H1 (cell line): Measurements from ENCODE around the gene TRIM56. TPM values are rescaled to one million over a fixed set of nuclear protein-coding genes. Genes with fewer than 3 reads are reported as not detected.
A peak's percentile ranks its signal among the peaks of the same experiment; 100 is the strongest.

Source experiments
- CTCF ChIA-PET: fragments of 300-600 bp; sonication (Branson Sonifier 250); formaldehyde crosslinking; loops from one replicate; lab custom pipeline; 2021; ENCODE audit not compliant: partially characterized antibody; lab: Charles Lee
- POLR2A ChIA-PET: fragments of 300-600 bp; sonication (Branson Sonifier 250); formaldehyde crosslinking; loops from one replicate; lab custom pipeline; 2021; ENCODE audit warnings: inconsistent platforms; ENCODE audit not compliant: partially characterized antibody; lab: Charles Lee
- DNase-seq, 2 experiments: peaks; one replicate each; pipeline versions ENCODE4 v3.0.0 to v3.0.0-alpha.2; 2010 to 2022; ENCODE audit warnings: low spot score in 2 of 2, low read depth in 1 of 2, mixed read lengths in 1 of 2
- FAIRE-seq: peaks from 2 replicates; lab custom pipeline; 2011; peaks lifted over from hg19 to GRCh38; lab: Jason Lieb, UNC
- H2AFZ ChIP-seq: 2 replicates; pipeline ENCODE4 v1.8.1; 2012; ENCODE audit warnings: low read length, inconsistent platforms
- H2AK5ac ChIP-seq: 2 replicates; pipeline ENCODE4 v1.6.1; 2013; ENCODE audit warnings: low read depth, low read length
- H2BK120ac ChIP-seq: replicated peaks from 2 replicates; pipeline ENCODE3; 2013; ENCODE audit warnings: low read depth, low read length, inconsistent platforms
- H2BK12ac ChIP-seq: 2 replicates; pipeline ENCODE4 v1.6.1; 2013; ENCODE audit warnings: low read depth, low read length
- H2BK15ac ChIP-seq: 2 replicates; pipeline ENCODE4 v1.6.1; 2013; ENCODE audit warnings: low read length
- H2BK20ac ChIP-seq: 2 replicates; pipeline ENCODE4 v1.6.1; 2013; ENCODE audit warnings: low read length
- H2BK5ac ChIP-seq: 2 replicates; pipeline ENCODE4 v1.6.1; 2013; ENCODE audit warnings: low read depth, low read length
- H3K14ac ChIP-seq: 2 replicates; pipeline ENCODE4 v1.6.1; 2013; ENCODE audit warnings: inconsistent platforms; ENCODE audit not compliant: insufficient read length
- H3K18ac ChIP-seq: 2 replicates; pipeline ENCODE4 v1.6.1; 2013; ENCODE audit warnings: low read length; ENCODE audit errors: extremely low read depth
- H3K23ac ChIP-seq: 2 replicates; pipeline ENCODE4 v1.6.1; 2013; ENCODE audit warnings: inconsistent platforms; ENCODE audit not compliant: insufficient read length
- H3K23me2 ChIP-seq: 2 replicates; pipeline ENCODE4 v1.6.1; 2013; ENCODE audit warnings: low read depth, low read length
- H3K27ac ChIP-seq: 2 replicates; pipeline ENCODE4 v1.6.1; 2011; ENCODE audit warnings: low read depth, low read length, inconsistent platforms
- H3K27me3 ChIP-seq, 4 experiments: replicated peaks in 1 of 4; 1 replicate in 1 of 4; 2 replicates in 3 of 4; pipeline versions ENCODE4 v1.6.1 to v1.8.1; 2011 to 2013; ENCODE audit warnings: low read length in 3 of 4, mild to moderate bottlenecking in 3 of 4, inconsistent platforms in 2 of 4, mixed read lengths in 2 of 4, moderate library complexity in 1 of 4; ENCODE audit not compliant: control insufficient read depth in 3 of 4, insufficient read depth in 3 of 4; ENCODE audit errors: extremely low read depth in 1 of 4
- H3K36me3 ChIP-seq, 4 experiments: 2 replicates each; pipeline versions ENCODE4 v1.6.1 to v1.8.1; 2011 to 2013; ENCODE audit warnings: mild to moderate bottlenecking in 4 of 4, low read length in 3 of 4, moderate library complexity in 2 of 4, control low read depth in 1 of 4, inconsistent platforms in 1 of 4; ENCODE audit not compliant: insufficient read depth in 4 of 4, control insufficient read depth in 2 of 4
- H3K4ac ChIP-seq: replicated peaks from 2 replicates; pipeline ENCODE3; 2013; ENCODE audit warnings: low read length, low read depth, mixed read lengths, inconsistent platforms; ENCODE audit not compliant: insufficient read length
- H3K4me1 ChIP-seq, 4 experiments: replicated peaks in 1 of 4; 1 replicate in 1 of 4; 2 replicates in 3 of 4; pipeline versions ENCODE4 v1.6.1 to v1.8.1; 2011 to 2013; ENCODE audit warnings: low read length in 3 of 4, inconsistent platforms in 2 of 4, mixed read lengths in 1 of 4; ENCODE audit not compliant: insufficient read depth in 4 of 4, control insufficient read depth in 3 of 4
- H3K4me2 ChIP-seq, 2 experiments: 2 replicates each; pipeline versions ENCODE4 v1.6.1 to v1.8.1; 2011 to 2013; ENCODE audit warnings: low read depth in 2 of 2, low read length in 2 of 2, control low read depth in 1 of 2, inconsistent platforms in 1 of 2, mild to moderate bottlenecking in 1 of 2; ENCODE audit not compliant: insufficient read depth in 1 of 2
- H3K4me3 ChIP-seq, 4 experiments: fragments of 200-600, 300-600 bp in 1 of 4; sonication (generic), shearing (Covaris generic), sonication (Bioruptor Twin) in 1 of 4; 2 replicates each; pipeline versions ENCODE4 v1.5.1 to v1.8.1; 2011 to 2016; ENCODE audit warnings: low read length in 4 of 4, low read depth in 3 of 4, control low read depth in 2 of 4, inconsistent platforms in 2 of 4, mild to moderate bottlenecking in 2 of 4, mixed read lengths in 1 of 4, moderate library complexity in 1 of 4; ENCODE audit not compliant: insufficient read depth in 2 of 4; ENCODE audit errors: extremely low read depth in 1 of 4
- H3K56ac ChIP-seq: replicated peaks from 2 replicates; pipeline ENCODE3; 2013; ENCODE audit warnings: low read depth, mild to moderate bottlenecking, mixed read lengths, low read length, inconsistent platforms; ENCODE audit not compliant: insufficient read length
- H3K79me1 ChIP-seq: 2 replicates; pipeline ENCODE4 v1.6.1; 2013; ENCODE audit warnings: low read depth, low read length, control low read depth
- H3K79me2 ChIP-seq, 2 experiments: 2 replicates each; pipeline versions ENCODE4 v1.6.1 to v1.8.1; 2012 to 2013; ENCODE audit warnings: low read length in 2 of 2, mild to moderate bottlenecking in 2 of 2, inconsistent platforms in 1 of 2; ENCODE audit not compliant: insufficient read depth in 2 of 2, control insufficient read depth in 1 of 2
- H3K9ac ChIP-seq, 4 experiments: replicated peaks in 1 of 4; 1 replicate in 1 of 4; 2 replicates in 3 of 4; pipeline versions ENCODE4 v1.6.1 to v1.8.1; 2011 to 2013; ENCODE audit warnings: low read depth in 3 of 4, low read length in 3 of 4, control low read depth in 2 of 4, mild to moderate bottlenecking in 2 of 4, moderate library complexity in 2 of 4, inconsistent platforms in 1 of 4; ENCODE audit errors: extremely low read depth in 1 of 4
- H3K9me3 ChIP-seq, 2 experiments: 2 replicates each; pipeline versions ENCODE4 v1.6.1 to v1.8.1; 2012 to 2013; ENCODE audit warnings: mild to moderate bottlenecking in 2 of 2, moderate library complexity in 2 of 2, control low read depth in 1 of 2, inconsistent platforms in 1 of 2, low read depth in 1 of 2, low read length in 1 of 2, mixed read lengths in 1 of 2; ENCODE audit not compliant: insufficient read depth in 2 of 2
- H4K20me1 ChIP-seq, 2 experiments: replicated peaks in 1 of 2; 2 replicates each; pipeline versions ENCODE3 to v1.8.1; 2011 to 2013; ENCODE audit warnings: inconsistent platforms in 2 of 2, low read length in 2 of 2, mild to moderate bottlenecking in 1 of 2; ENCODE audit not compliant: insufficient read depth in 2 of 2, control insufficient read depth in 1 of 2
- H4K5ac ChIP-seq: 2 replicates; pipeline ENCODE4 v1.6.1; 2013; ENCODE audit warnings: low read length, low read depth, mixed read lengths, inconsistent platforms; ENCODE audit not compliant: insufficient read length
- H4K8ac ChIP-seq: 2 replicates; pipeline ENCODE4 v1.8.0; 2013; ENCODE audit warnings: mild to moderate bottlenecking, moderate library complexity, low read length, inconsistent platforms; ENCODE audit not compliant: insufficient read depth; ENCODE audit errors: extremely low read depth
- H4K91ac ChIP-seq: replicated peaks from 2 replicates; pipeline ENCODE3; 2013; ENCODE audit warnings: low read length, mixed read lengths, inconsistent platforms; ENCODE audit not compliant: insufficient read length
- CBX5 ChIP-seq: fragments of 300-800, 300-1000 bp; sonication (generic); IDR thresholded peaks from 2 replicates; pipeline ENCODE4 v1.7.1; 2016; ENCODE audit warnings: antibody characterized with exemption, low read length, low read depth
- CHD1 ChIP-seq: IDR thresholded peaks from 2 replicates; pipeline ENCODE4 v1.6.1; 2012; ENCODE audit warnings: low read depth, low read length, improper control_type of control experiment
- CTBP2 ChIP-seq: IDR thresholded peaks from 2 replicates; pipeline ENCODE4 v1.7.0; 2011; ENCODE audit warnings: borderline replicate concordance, mild to moderate bottlenecking, moderate library complexity, mixed read lengths, low read length; ENCODE audit not compliant: insufficient read depth, insufficient read length
- HDAC2 ChIP-seq, 2 experiments: fragments of 300-600 bp in 1 of 2; sonication (generic) in 1 of 2; IDR thresholded peaks; 2 replicates each; pipeline ENCODE4 v1.6.1; 2011 to 2012; ENCODE audit warnings: low read depth in 2 of 2, low read length in 2 of 2, mild to moderate bottlenecking in 2 of 2, moderate library complexity in 2 of 2, borderline replicate concordance in 1 of 2, inconsistent platforms in 1 of 2
- JUND ChIP-seq: IDR thresholded peaks from 2 replicates; pipeline ENCODE4 v1.6.1; 2011; ENCODE audit warnings: mild to moderate bottlenecking, improper control_type of control experiment, low read length
- KDM5A ChIP-seq: fragments of 200-600 bp; IDR thresholded peaks from 2 replicates; pipeline ENCODE4 v1.7.1; 2012; ENCODE audit warnings: mild to moderate bottlenecking, low read length, inconsistent platforms, mixed read lengths
- MAFK ChIP-seq: IDR thresholded peaks from 2 replicates; pipeline ENCODE4 v1.6.1; 2012; ENCODE audit warnings: low read depth, mild to moderate bottlenecking, improper control_type of control experiment, low read length
- SRF ChIP-seq: IDR thresholded peaks from 2 replicates; pipeline ENCODE4 v1.6.1; 2011; ENCODE audit warnings: mild to moderate bottlenecking, low read depth, low read length, moderate library complexity
- whole genome bisulfite sequencing, 2 experiments: shearing (Covaris generic) in 1 of 2; methylation state at CpG; one replicate each; pipeline versions ENCODE4 v1.1.6 to v1.1.7; 2013 to 2015; ENCODE audit warnings: low lambda C conversion rate in 2 of 2, mixed read lengths in 2 of 2, inconsistent platforms in 1 of 2, low coverage in 1 of 2, missing lambda C conversion rate in 1 of 2; ENCODE audit not compliant: insufficient replicate concordance in 2 of 2, insufficient coverage in 1 of 2, insufficient read length in 1 of 2; ENCODE audit errors: extremely low coverage in 1 of 2, missing lambda C conversion rate in 1 of 2; 5-methylcytosine and 5-hydroxymethylcytosine counted together
- polyA plus RNA-seq, 7 experiments: library from polyadenylated mRNA; depleted of rRNA in 3 of 7; stranded (reverse) in 5 of 7; unstranded in 2 of 7; fragments of >200 nt in 5 of 7; fragments of 200-250 nt in 2 of 7; gene quantifications; 1 replicate in 5 of 7; 2 replicates in 1 of 7; 4 replicates in 1 of 7; pipeline versions ENCODE4 v1.2.1 to v1.2.3, GENCODE V29; 2011 to 2013; ENCODE audit warnings: missing spikeins in 2 of 7, mixed read lengths in 2 of 7
- total RNA-seq: library from RNA; stranded (reverse); fragmentation: NEBNext Ultra II Directional; extraction: Animal tissue kit (Norgen Biotek cat#: 25700); gene quantifications from 2 replicates; pipeline ENCODE4 v1.2.1, GENCODE V29; 2021
- TF ChIP-seq, protein P1 (sequence below): IDR thresholded peaks from 2 replicates; pipeline ENCODE4 v1.6.1; 2012; ENCODE audit warnings: inconsistent platforms
- TF ChIP-seq, protein P2 (sequence below), 3 experiments: IDR thresholded peaks; 1 replicate in 2 of 3; 2 replicates in 1 of 3; pipeline versions ENCODE4 v1.5.1 to v1.6.1; 2011; ENCODE audit warnings: low read length in 3 of 3, mild to moderate bottlenecking in 3 of 3, inconsistent platforms in 2 of 3, low read depth in 1 of 3, moderate library complexity in 1 of 3; ENCODE audit not compliant: insufficient read depth in 1 of 3; ENCODE audit errors: control extremely low read depth in 1 of 3

TRIM56 gene
- total and polyA plus RNA-seq, 2 of the 8 experiments (the other 6 are each of a cell fraction or from before 2014, with no cell fraction given) = 2.0 to 17.5 TPM

DNA sequence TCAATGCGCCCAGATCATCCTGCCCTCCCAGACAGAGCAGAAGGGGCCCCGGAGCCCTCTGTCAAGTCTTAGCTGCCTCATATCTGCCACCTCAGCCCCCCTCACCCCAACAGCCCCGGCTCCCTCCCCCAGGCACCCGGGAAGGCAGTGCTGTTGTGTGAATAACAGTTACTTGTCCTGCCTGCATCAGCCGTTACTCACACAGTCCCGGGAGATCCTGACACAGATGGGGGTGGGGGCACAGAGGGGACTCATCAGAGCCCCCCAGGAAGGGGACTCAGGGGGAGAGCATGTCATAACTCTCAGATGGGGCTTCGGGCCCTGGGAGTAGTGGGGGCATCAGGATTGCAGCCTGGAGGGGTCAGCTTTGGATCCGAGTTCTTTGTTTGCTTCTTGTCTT lies 29.2 kb downstream of the TRIM56 start:
- H2BK12ac ChIP-seq = no peak overlapping the region
- peak overlapping the region; percentile 51 for H4K8ac ChIP-seq
- no peak for DNase-seq
- no peak overlapping the region; the same call in 1 of the 2 replicates for H2AFZ ChIP-seq
- H3K23me2 ChIP-seq = no peaks in the 10 kb centered on the region
- no peak overlapping the region for H2BK5ac ChIP-seq
- no peak overlapping the region for H3K14ac ChIP-seq
- H3K56ac ChIP-seq = no peak overlapping the region
- no peak for FAIRE-seq
- peaks cover 0 to 6% (median 0%) of the 10 kb centered on the region in 4 experiments; a peak in 2 of 7 replicates for H3K4me1 ChIP-seq
- H3K23ac ChIP-seq = no peak overlapping the region
- H3K9me3 ChIP-seq = no peaks in the 10 kb centered on the region
- POLR2A ChIA-PET = interaction anchor here (0.6 to 1.1 kb wide), 3 partner anchors 17 to 164 kb away, joined by 3 read pairs; no protein-coding TSS in a partner anchor
- H3K4me3 ChIP-seq = no peak overlapping the region
- no peak overlapping the region for H3K4ac ChIP-seq
- H3K4me2 ChIP-seq = no peak overlapping the region
- no peaks in the 10 kb centered on the region for H3K79me1 ChIP-seq
- no peaks in the 10 kb centered on the region for H3K36me3 ChIP-seq
- H4K5ac ChIP-seq = no peak overlapping the region
- H2BK120ac ChIP-seq = no peak overlapping the region
- H3K9ac ChIP-seq = no peak overlapping the region
- H2BK20ac ChIP-seq = no peak overlapping the region
- H3K27me3 ChIP-seq = no peaks in the 10 kb centered on the region
- no peak overlapping the region for H2BK15ac ChIP-seq
- H2AK5ac ChIP-seq = no peak overlapping the region
- H3K18ac ChIP-seq = no peak overlapping the region
- H3K79me2 ChIP-seq = no peaks in the 10 kb centered on the region
- no peak overlapping the region for H3K27ac ChIP-seq
- WGBS, 2 experiments = 79% methylated on average over 8 of the region's 8 CpGs; no CpG with 5 or more reads in 1 of the 2 experiments
- no peaks in the 10 kb centered on the region for H4K20me1 ChIP-seq
- CTCF ChIA-PET = interaction anchor here (0.6 to 2.4 kb wide), 8 partner anchors 12 to 37 kb away, joined by 3 to 7 read pairs (median 4); partner anchors contain the start of gene SERPINE1
- H4K91ac ChIP-seq = no peak overlapping the region
- TF ChIP-seq MAFK (no peak), SRF (no peak), CHD1 (no peak), JUND (no peak), CTBP2 (no peak), HDAC2 (IDR thresholded peaks at IDR 0.05; ENCODE audit: borderline replicate concordance in 1 of 2, low read depth in 2 of 2, low read length in 2 of 2) (no peak), KDM5A (no peak), CBX5 (no peak)
- TF ChIP-seq, protein P1, sequence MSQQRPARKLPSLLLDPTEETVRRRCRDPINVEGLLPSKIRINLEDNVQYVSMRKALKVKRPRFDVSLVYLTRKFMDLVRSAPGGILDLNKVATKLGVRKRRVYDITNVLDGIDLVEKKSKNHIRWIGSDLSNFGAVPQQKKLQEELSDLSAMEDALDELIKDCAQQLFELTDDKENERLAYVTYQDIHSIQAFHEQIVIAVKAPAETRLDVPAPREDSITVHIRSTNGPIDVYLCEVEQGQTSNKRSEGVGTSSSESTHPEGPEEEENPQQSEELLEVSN = no peak
- TF ChIP-seq, protein P2, sequence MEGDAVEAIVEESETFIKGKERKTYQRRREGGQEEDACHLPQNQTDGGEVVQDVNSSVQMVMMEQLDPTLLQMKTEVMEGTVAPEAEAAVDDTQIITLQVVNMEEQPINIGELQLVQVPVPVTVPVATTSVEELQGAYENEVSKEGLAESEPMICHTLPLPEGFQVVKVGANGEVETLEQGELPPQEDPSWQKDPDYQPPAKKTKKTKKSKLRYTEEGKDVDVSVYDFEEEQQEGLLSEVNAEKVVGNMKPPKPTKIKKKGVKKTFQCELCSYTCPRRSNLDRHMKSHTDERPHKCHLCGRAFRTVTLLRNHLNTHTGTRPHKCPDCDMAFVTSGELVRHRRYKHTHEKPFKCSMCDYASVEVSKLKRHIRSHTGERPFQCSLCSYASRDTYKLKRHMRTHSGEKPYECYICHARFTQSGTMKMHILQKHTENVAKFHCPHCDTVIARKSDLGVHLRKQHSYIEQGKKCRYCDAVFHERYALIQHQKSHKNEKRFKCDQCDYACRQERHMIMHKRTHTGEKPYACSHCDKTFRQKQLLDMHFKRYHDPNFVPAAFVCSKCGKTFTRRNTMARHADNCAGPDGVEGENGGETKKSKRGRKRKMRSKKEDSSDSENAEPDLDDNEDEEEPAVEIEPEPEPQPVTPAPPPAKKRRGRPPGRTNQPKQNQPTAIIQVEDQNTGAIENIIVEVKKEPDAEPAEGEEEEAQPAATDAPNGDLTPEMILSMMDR (IDR thresholded peaks at IDR 0.05; ENCODE audit: control extremely low read depth in 1 of 3, insufficient read depth in 1 of 3, low read depth in 1 of 3, low read length in 3 of 3) = no peak
